Stimulated activated CD4-positive, alpha-beta T cell treated with anti-CD3 and anti-CD28 coated beads, Interleukin-12 subunit alpha, Interleukin-12 subunit beta, amount 100 ng/mL, for 48 hours (primary cell): ENCODE measurements around the gene KIAA0232.
"Not testable (repeated sequence)": the region's sequence is repeated elsewhere in the genome, so short reads cannot be mapped to it uniquely, and the experiment has no call there.

Experiments used
- DNase-seq, 3 donors: peaks; one replicate each; pipeline ENCODE4 v3.0.0-alpha.2; 2020; ENCODE audit warnings: low read depth in 2 of 3, low spot score in 1 of 3

KIAA0232 gene

DNA sequence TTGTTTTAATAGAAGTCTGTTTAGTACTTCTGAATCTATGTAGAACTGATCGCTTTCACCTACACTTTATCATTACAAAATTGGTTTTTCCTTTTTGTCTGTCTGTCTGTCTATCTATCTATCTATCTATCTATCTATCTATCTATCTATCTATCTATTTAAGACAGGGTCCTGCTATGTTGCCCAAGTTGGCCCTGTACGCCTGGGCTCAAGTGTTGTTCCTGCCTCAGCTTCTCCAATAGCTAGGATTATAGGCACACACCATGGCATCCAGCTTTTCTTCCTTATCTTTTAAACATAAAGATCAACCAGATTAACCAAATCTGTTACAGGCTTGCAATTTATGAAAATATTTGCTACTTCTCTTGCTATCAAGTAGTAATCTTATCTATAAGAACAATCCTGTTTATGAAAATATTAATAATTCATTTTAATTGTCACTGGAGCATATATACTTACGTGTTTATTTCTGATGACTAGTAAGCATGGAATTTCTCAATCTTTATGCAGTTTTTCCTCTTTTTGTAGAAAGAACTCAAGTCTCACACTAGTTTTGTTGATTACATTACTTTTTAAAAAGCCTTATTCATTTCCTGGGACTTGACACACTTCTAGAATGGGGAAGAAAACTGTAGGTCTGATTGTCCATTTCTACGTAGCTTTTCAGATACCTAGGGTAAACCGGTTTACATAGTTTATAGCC is 24.5 kb downstream of the KIAA0232 start:
- no peak for DNase-seq

DNA sequence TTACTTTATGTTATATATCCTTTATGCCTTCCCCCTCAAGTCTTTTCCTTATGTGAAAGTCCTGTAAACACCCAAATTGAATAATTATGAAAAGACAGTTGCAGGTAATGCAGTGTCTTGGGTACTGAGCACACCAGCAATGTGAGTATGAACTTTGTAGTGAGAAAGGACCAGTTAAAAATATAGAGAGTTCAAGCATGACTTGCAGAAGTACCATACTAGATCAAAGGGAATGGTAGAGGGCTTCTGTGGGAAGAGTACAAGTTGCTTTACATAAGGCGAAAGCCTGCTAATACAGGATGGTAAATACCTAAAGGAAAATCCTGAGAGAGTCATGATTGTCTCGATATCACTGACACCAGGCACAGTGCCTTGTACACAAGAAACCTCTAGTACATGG is 25.7 kb downstream of the KIAA0232 start:
- DNase-seq = no peak

DNA sequence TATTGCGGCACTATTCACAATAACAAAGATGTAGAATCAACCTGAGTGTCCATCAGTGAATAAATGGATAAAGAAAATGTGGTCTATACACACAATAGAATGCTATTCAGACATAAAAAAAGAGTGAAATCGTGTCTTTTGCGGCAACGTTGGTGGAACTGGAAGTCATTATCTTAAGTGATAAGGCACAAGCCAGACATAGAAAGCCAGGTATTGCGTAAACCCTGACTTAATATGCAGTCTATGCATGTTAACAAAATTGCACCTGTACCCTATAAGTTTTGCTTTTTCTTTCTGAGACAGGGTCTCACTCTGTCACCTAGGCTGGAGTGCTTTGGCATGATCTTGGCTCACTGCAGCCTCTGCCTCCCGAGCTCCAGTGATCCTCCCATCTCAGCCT is 28.6 kb downstream of the KIAA0232 start:
- no peak for DNase-seq

DNA sequence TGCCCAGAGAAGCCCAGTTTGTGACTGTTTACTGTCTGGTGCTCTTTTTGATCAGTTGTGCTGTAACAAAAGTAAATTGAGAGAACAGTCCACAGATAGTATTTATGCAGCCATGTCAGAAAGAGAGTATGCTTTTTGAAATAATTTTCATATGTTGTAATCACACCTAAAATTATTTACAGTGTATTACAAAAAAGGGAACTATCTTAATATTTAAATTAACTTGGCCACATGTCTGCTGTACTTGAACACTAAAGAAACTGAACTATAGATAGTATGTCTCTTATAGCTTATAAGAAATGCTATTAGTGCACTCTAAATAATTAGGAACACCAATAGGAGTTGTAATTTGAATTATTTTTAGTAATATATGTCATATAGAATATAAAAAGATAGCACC is 30.2 kb downstream of the KIAA0232 start:
- DNase-seq = no peak

DNA sequence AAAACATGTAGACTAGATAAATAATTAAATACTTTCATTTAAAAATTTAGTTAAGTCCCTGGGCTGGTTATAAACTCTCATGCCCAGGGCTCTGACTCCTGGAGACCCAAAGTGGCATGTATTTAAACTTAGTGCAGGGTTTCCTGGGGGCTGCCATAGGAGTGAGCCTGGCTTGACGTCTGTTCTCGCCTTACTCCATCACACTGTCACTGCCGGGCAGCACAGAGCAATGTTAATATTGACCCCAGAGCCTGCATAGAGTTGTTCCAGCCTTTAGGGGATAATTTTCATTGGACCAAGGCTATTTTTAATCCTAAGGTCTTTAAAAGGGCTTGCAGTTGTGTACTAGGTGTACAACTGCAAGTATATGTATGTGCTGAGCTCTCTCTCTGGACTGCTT is 31.2 kb downstream of the KIAA0232 start:
- no peak for DNase-seq

DNA sequence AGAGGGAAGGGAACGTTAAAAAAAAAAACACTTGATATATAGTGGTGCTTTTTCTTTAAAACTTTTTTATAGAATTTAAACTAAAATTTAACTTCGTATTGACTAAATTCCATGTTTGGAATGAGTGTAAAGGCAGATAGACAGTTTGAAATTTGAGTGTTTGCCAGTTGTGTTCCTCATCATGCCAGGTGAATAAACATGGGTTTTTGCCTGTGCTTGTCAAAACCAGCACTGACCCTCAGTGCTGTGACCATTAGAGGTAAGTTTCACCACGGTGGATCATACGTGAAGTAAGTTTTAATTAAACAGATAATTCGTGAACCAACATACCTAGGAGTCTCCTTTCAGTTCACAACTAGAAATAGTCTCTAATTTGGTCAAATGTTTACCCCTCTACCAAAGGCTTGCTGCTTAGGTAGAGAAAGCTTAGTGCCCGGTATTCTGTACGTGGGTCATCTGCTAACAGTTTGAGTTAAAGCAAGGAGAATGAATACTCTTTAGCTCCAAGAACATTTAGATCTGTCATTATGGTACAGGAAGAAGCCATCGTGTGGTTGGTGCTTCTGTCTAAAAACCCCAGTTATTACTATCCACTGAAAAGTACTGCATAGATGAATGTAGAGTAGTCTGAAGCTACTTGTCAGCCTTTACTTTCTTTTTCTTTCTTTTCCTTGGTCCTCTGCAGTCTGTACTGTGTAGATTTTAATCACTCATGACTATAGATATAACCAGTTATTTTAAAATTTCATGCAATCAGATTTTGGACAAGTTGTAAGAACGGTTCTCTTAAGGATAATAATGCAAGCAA is 32.7 kb downstream of the KIAA0232 start:
- no peak for DNase-seq

DNA sequence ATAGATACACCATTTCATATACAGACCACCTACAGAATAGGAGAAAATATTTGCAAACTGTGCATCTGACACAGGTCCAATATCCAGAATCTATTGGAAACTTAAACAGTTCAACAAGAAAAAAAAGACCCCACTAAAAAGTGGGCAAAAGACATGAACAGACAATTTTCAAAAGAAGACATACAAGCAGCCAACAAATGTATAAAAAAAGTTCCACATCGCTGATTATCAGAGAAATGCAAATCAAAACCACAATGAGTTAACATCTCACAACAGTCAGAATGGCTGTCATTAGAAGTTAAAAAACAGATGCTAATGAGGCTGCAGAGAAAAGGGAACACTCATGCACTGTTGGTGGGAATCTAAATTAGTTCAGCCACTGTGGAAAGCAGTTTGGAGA is 36.8 kb downstream of the KIAA0232 start:
- no peak for DNase-seq

DNA sequence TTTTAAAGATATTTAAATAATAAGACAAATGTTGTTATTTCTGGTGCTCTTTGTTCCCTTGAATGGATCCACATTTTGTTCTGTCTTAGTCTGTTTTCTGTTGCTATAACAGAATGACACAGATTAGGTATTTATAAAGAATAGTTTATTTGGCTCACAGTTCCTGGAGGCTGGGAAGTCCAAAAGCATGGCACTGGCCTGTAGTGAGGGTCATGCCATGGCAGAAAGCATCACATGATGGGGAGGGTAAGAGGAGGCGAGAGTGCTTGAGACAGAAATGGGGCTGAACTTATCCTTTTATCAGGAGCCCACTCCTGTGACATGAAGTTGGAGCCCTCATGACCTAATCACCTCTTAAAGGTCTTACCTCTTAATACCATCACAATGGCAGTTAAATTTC is 38.2 kb downstream of the KIAA0232 start:
- no peak for DNase-seq

DNA sequence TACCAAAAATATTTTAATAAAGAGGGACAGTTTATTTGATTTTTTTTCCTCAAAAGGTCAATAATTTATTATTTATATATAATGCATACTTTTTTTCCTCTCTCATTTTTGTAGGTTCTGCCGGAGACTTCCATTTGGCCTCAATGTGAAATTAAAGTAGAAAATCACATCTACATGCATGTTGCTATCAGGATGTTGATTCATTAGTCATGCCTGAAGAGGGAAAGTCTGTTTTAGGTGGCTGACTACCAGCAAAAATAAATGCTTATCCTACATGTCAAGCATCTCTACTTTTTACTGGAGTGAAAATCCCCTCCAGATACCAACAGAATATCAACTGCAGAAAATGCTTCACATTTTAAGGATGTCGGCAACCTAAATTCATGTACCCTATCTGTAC is 41.5 kb downstream of the KIAA0232 start:
- no peak for DNase-seq

DNA sequence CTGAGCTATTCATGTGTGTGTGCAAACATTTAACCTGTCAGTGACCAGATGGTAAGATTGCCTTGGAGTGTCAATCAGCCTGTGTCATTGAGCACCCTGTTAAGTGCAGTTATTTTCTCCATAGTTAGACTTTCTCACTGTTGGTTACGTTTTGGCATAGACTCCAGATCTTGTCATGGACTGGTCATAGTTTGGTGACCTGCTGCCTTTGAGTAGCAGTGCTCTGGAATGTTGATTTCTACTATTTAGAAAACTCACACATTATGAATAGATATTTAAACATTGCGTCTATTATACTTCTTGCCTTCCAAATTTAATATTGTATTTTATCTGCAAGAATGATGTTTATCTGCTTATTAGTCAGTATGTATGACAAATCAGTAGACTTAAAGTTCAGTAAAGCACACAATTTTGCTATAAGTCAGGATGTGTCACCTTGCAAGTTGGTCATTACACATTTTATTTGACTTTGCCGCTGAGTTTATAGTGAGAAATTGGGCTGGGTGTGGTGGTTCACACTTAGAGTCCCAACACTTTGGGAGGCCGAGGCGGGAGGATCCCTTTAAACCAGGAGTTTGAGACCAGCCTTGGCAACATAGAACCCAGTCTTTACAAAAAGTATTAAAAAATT is 42.4 kb downstream of the KIAA0232 start:
- no peak for DNase-seq

DNA sequence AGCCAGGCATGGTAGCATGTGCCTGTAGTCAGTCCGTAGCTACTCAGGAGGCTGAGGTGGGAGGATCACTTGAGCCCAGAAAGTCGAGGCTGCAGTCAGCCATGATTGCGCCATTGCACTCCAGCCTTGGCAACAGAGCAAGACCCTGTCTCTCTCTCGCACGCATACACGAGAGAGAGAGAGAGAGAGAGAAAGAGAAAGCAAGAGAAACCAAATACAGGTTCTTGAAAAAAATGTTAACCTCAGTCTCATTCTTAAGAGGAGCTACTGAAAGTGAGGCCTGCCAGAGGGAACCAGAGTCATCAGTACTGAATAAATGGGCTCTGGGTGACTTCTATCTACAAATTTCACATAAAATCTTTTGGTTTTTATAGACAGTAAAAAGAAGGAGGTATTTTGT is 42.9 kb downstream of the KIAA0232 start:
- no peak for DNase-seq

DNA sequence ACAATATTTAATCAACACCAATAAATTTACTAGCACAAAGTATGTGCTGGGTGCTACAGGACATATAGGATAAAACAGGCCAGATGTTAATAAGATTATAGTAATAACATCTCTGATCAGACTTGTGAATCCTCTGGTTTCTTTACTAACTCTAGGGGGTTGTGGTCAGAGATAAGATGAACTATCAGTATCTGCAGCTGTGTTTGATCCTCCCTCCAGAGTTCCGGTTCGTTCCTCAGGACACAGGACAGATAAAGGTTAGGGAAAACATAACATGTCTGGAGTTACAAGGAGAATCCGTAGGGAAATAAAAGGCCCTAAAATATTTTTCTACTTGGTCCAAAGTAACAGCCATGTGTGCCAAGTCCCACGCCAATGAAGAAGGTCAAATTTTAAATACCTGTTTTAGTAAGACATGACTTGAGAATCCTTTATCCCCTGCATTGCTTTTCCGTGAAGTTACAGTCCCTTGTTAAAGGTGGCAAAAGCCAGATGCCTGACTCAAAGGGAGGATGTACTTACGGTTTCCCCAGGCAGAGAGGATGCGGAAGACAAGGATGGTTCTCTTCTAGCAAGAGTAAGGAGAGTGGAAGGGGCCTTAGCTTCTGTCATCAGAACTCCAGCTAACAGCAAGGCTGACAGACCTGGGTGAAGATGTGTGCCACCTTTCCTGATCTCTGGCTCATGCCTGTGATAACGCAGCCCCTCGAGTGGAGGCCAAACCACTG is 44.4 kb downstream of the KIAA0232 start:
- DNase-seq = no peak

DNA sequence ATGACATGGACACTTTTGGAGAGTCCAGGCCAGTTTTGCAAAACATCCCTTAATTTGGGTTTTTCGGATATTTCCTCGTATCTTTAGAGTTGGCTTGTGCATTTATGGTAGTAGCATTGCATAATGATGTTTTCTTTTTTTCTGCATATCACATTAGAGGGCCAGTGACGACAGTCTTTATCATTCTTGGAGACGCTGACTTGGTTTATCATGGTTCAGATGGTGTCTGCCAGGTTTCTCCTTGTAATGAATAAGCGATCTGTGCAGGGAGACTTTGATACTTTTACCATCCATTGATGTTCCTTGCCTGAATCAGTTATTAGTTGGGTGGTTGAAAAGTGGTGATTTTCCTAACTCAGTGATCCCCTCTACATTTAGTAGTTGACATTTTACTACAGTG is 46.6 kb downstream of the KIAA0232 start:
- no peak for DNase-seq

DNA sequence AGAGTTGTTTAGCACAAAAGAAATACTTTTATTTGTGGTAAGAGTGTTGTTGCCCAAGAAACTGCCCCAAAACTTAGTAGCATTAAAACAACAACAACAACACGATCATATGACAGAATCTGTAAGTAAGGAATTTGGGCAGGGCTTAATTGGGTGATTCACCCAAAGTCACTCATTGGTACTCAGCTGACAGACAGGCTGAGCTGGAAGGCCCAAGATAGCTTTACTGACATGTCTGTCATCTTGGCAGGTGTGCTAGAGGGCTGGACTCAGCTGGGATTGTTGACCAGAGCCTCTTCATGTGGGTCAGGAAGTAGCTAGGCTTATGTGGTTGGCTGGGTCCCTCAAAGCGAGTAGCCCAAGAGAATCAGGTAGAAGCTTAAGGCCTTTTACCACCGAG is 52.3 kb downstream of the KIAA0232 start:
- no peak for DNase-seq

DNA sequence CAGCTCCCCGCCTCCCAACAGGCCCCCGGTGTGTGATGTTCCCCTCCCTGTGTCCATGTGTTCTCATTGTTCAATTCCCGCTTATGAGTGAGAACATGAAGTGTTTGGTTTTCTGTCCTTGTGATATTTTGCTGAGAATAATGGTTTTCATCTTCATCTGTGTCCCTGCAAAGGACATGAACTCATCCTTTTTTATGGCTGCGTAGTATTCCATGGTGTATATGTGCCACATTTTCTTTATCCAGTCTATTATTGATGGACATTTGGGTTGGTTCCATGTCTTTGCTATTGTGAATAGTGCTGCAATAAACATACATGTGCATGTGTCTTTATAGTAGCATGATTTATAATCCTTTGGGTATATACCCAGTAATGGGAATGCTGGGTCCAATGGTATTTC is 53.1 kb downstream of the KIAA0232 start:
- DNase-seq = not testable (repeated sequence)

DNA sequence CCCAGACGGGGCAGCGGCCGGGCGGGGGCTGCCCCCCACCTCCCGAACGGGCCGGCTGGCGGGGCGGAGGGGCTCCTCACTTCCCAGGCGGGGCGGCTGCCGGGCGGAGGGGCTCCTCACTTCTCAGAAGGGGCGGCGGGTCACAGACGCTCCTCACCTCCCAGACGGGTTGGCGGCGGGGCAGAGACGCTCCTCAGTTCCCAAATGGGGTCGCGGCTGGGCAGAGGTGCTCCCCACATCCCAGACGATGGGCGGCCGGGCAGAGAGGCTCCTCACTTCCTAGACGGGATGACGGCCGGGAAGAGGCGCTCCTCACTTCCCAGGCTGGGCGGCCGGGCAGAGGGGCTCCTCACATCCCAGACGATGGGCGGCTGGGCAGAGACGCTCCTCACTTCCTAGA is 54.6 kb downstream of the KIAA0232 start:
- not testable (repeated sequence) for DNase-seq

DNA sequence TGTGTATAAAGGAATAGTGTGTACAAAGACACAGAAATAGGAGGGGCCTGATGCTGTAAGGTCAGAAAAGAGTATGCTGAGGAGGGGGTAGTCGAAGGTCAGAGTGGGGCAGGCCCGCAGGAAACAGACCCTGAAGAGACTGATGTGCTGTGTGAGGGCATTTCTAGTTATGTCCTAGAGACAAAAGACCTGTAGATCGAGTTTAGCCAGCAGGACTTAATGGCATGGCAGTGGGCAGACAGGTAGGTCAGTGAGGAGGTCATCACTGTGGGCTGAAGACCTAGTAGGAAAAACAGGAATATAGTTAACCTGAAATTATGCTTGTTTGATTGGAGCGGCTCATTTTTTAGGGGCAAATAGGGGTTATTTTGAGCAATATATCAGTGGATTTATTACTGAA is 57.1 kb downstream of the KIAA0232 start:
- DNase-seq = no peak

DNA sequence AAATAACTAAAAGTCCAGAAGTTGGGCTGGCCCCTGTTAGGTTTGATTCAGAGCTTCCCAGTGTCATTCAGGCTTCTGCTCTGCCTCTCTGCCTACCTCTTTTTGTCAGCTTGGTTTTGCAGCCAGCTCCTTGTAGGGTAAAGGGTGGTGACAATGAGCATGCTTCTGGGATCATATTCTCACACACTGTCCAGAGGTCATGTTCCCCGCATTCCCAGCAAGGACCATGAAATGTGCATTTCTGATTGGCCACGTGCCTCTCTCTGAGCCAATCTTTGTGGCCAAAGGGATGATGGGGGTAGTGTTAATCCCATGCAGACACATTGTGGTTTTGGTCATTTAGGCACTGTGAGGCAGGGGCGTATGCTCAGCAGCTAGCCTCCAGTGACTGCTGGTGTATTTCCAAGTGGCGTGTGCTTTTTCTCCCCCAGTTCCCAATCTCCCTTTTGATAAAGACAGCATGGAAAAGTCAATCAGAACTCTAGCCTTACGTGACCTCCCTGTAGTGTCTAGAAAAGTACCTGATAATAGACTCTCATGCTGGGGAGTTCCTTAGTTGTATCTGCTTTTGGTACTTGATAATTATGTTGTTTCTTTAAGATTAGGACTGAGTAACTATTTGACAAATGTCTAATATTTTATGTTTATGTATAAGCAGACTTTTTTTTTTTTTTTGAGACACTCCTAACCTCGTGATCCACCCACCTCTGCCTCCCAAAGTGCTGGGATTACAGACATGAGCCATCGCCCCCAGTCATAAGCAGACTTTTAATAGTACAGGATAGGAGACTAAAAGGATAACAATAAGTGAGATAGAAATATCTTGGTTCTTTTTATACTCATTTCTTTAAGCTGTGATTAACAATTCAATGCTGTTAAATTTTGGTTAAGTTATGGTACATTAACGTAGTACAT is 57.8 kb downstream of the KIAA0232 start:
- DNase-seq = no peak

DNA sequence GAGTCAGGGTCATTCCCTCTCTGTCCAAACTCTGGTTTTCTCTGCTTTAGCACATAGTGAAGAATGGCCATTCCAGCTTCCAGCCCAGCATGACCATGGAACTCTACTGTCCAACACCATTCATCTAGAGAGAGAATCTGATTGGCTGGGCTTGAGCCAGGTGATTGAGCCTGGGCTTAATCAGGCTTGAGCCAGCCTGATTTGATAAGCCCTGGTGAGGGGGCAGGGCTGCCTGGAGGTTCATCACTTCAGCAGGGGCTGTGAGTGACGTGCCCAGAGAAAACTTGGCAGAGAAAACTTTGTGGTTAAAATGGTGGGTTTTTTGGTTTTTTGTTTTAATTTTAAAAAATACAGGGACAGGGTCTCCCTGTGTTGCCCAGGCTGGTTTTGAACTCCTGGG is 62.5 kb downstream of the KIAA0232 start:
- DNase-seq = no peak

DNA sequence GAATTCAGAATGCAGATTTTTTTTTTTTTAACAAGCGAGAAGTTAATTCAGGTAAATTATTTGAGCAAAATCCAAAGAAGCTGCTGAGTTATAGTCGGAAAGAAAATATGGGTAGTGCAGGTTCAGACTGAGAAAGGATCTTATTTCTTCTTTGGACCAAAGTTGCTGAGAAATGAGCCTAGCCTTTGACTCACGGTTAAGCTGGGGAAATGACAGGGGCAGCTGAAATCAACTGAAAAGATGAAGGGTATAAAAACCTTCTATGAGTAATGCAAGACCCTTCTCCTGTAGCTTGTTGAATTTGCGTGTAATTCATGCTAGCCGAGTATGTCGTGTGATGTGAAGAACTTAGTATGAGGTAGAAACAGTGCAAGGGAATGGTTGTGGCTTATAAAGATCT is 63.0 kb downstream of the KIAA0232 start:
- DNase-seq = no peak

DNA sequence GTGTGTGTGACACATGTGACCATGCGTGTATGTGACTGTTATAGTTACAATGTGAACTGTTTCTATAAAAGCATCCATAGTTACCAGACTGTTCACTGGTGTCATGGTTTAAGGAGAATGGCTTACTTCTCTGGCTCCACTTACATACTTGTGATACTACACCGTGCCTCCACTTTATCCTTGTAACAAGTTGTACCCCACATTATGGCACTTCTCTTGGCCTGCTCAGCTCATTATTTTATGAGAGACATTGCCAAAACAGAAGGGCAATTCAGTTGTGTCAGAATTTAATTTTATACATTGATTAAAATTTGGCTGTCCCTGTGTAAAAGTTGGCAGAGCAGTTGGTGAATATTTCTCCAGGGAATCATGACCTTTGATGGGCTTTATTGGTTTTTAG is 64.7 kb downstream of the KIAA0232 start:
- no peak for DNase-seq
